K562 (cell line): ENCODE measurements around the gene HMGA1. TPM values are rescaled to one million over a fixed set of nuclear protein-coding genes. Genes with fewer than 3 reads are reported as not detected.
A peak's percentile ranks its signal among the peaks of the same experiment; 100 is the strongest.

Experiments
- BCLAF1 ChIP-seq, 2 experiments: fragments of 450-650 bp in 1 of 2; IDR thresholded peaks; 2 replicates each; pipeline ENCODE4 v1.6.1; 2011 to 2017; ENCODE audit warnings: low read depth in 2 of 2, antibody characterized with exemption in 1 of 2, borderline replicate concordance in 1 of 2, low read length in 1 of 2, mild to moderate bottlenecking in 1 of 2, mixed read lengths in 1 of 2; ENCODE audit not compliant: control insufficient read depth in 1 of 2
- BRCA1 ChIP-seq, 2 experiments: fragments of 450-650 bp in 1 of 2; sonication (generic) in 1 of 2; formaldehyde crosslinking in 1 of 2; IDR thresholded peaks; 2 replicates each; pipeline versions ENCODE4 v1.5.0 to v1.6.1; 2017 to 2020; ENCODE audit warnings: mild to moderate bottlenecking in 1 of 2, missing genetic modification reagents in 1 of 2
- BRD4 ChIP-seq: fragments of 200-600 bp; sonication (generic); IDR thresholded peaks from 2 replicates; pipeline ENCODE4 v1.6.1; 2017; ENCODE audit warnings: inconsistent platforms
- CHD1 ChIP-seq: fragments of 200-600 bp; sonication (generic); IDR thresholded peaks from one replicate; pipeline ENCODE4 v1.6.1; 2012; ENCODE audit warnings: mild to moderate bottlenecking, moderate library complexity, low read length, inconsistent platforms
- EZH2 ChIP-seq: IDR thresholded peaks from 2 replicates; pipeline ENCODE4 v1.6.1; 2012; ENCODE audit warnings: low read depth, mild to moderate bottlenecking, inconsistent platforms, low read length, borderline replicate concordance
- GTF2E2 ChIP-seq: fragments of 200-800 bp; sonication (Bioruptor generic); IDR thresholded peaks from 2 replicates; pipeline ENCODE4 v1.6.1; 2016; ENCODE audit warnings: missing genetic modification characterization, missing compliant biosample characterization
- KLF6 ChIP-seq: fragments of 250-450 bp; sonication (Bioruptor Pico); IDR thresholded peaks from 2 replicates; pipeline ENCODE4 v1.4.0; 2020; ENCODE audit warnings: mild to moderate bottlenecking, moderate library complexity, borderline replicate concordance
- PHF21A ChIP-seq: fragments of 450-650 bp; IDR thresholded peaks from 2 replicates; pipeline ENCODE4 v1.6.1; 2017; ENCODE audit warnings: low read depth, borderline replicate concordance
- RCOR1 ChIP-seq, 2 experiments: IDR thresholded peaks; 2 replicates each; pipeline ENCODE4 v1.6.1; 2012; ENCODE audit warnings: low read depth in 2 of 2, low read length in 2 of 2, borderline replicate concordance in 1 of 2, improper control_type of control experiment in 1 of 2
- SIN3A ChIP-seq, 2 experiments: fragments of 150-350 bp in 1 of 2; IDR thresholded peaks; 2 replicates each; pipeline ENCODE4 v1.6.1; 2011 to 2016; ENCODE audit warnings: borderline replicate concordance in 2 of 2, low read depth in 2 of 2, low read length in 2 of 2, mild to moderate bottlenecking in 2 of 2, moderate library complexity in 2 of 2; ENCODE audit not compliant: control insufficient read depth in 1 of 2
- SMARCC2 ChIP-seq: fragments of 450-650 bp; IDR thresholded peaks from 2 replicates; pipeline ENCODE4 v1.6.1; 2017; ENCODE audit warnings: antibody characterized with exemption, moderate library complexity, mild to moderate bottlenecking, low read depth
- SMC3 ChIP-seq: conservative IDR thresholded peaks from 2 replicates; pipeline ENCODE4 v1.6.1; 2011; ENCODE audit warnings: low read depth, low read length, improper control_type of control experiment; ENCODE audit not compliant: insufficient read depth
- THAP12 ChIP-seq: fragments of 250-450 bp; sonication (Bioruptor Pico); IDR thresholded peaks from 2 replicates; pipeline ENCODE4 v1.9.0; 2021; ENCODE audit warnings: mild to moderate bottlenecking, inconsistent platforms
- ZC3H4 ChIP-seq: sonication (generic); formaldehyde crosslinking; IDR thresholded peaks from 2 replicates; pipeline ENCODE4 v1.9.0; 2021; ENCODE audit warnings: missing genetic modification reagents, borderline replicate concordance
- ZNF395 ChIP-seq: fragments of 200-800 bp; sonication (Bioruptor generic); IDR thresholded peaks from 2 replicates; pipeline ENCODE4 v1.6.1; 2017; ENCODE audit warnings: missing genetic modification characterization, missing compliant biosample characterization
- ZNF695 ChIP-seq: fragments of 450-650 bp; formaldehyde crosslinking; IDR thresholded peaks from 2 replicates; pipeline ENCODE4 v1.4.0; 2020; ENCODE audit warnings: mild to moderate bottlenecking, moderate library complexity
- polyA plus RNA-seq, 8 experiments: library from polyadenylated mRNA; depleted of rRNA in 4 of 8; stranded (reverse) in 5 of 8; unstranded in 3 of 8; fragments of >200 nt; fragmentation: Nextera tagmentation in 2 of 8; fragmentation: Illumina TruSeq in 1 of 8; extraction: Ambion mirVana in 2 of 8; extraction: Trizol in 1 of 8; gene quantifications; 2 replicates each; pipeline versions ENCODE4 v1.2.1 to v1.2.3, GENCODE V29; 2011 to 2014; ENCODE audit warnings: inconsistent platforms in 1 of 8, missing spikeins in 1 of 8
- total RNA-seq, 7 experiments: library from RNA; depleted of rRNA in 6 of 7; stranded (reverse); fragments of >200 nt in 6 of 7; fragmentation: Illumina TruSeq in 2 of 7; extraction: Trizol in 2 of 7; gene quantifications; 2 replicates each; pipeline versions ENCODE4 v1.2.1 to v1.2.3, GENCODE V29; 2011 to 2021; ENCODE audit warnings: low replicate concordance in 1 of 7

HMGA1 gene
- total and polyA plus RNA-seq, 9 of the 15 experiments (the other 6 are each of a cell fraction or from before 2014, with no cell fraction given) = 27.8 to 1,947 (median 594) TPM

- 0 out of 2 replicates have a peak, but pooled peaks have one; percentile 2 for TF ChIP-seq SMC3
- peak in 1 of 2 experiments; percentile 68; a peak in 2 of 4 replicates for TF ChIP-seq RCOR1 (IDR thresholded peaks at IDR 0.05; ENCODE audit: borderline replicate concordance in 1 of 2, low read depth in 2 of 2, low read length in 2 of 2)
- no peak for TF ChIP-seq PHF21A
- no peak for TF ChIP-seq KLF6 (CRISPR knock-in tag)
- TF ChIP-seq BCLAF1 (IDR thresholded peaks at IDR 0.05; ENCODE audit: borderline replicate concordance in 1 of 2, control insufficient read depth in 1 of 2, low read depth in 2 of 2, low read length in 1 of 2) = 0 out of 4 replicates have a peak, but pooled peaks of 1 of the 2 experiments have one; percentile 14
- no peak for TF ChIP-seq ZNF695
- peak; percentile 83; the same call in 1 of the 2 replicates for TF ChIP-seq THAP12 (CRISPR knock-in tag)
- TF ChIP-seq CHD1 = peak; percentile 18
- TF ChIP-seq EZH2 = no peak
- no peak for TF ChIP-seq BRD4
- TF ChIP-seq BRCA1 (IDR thresholded peaks at IDR 0.05) = no peak
- 0 out of 2 replicates have a peak, but pooled peaks have one; percentile 46 for TF ChIP-seq BRCA1 (CRISPR knock-in tag; IDR thresholded peaks at IDR 0.05)
- TF ChIP-seq GTF2E2 = peak; percentile 67; the same call in 1 of the 2 replicates
- peak; percentile 98 for TF ChIP-seq ZC3H4 (CRISPR knock-in tag)
- TF ChIP-seq SMARCC2 = peak; percentile 45; the same call in 1 of the 2 replicates
- peak; percentile 59 to 72; a peak in 2 of 4 replicates for TF ChIP-seq SIN3A (IDR thresholded peaks at IDR 0.05; ENCODE audit: borderline replicate concordance in 2 of 2, control insufficient read depth in 1 of 2, low read depth in 2 of 2, low read length in 2 of 2)
- peak; percentile 79 for TF ChIP-seq ZNF395 (CRISPR knock-in tag)
Observed at GRCh38 chr6:34223956-34224940, 12.4 kb upstream of the HMGA1 start (continued).
